ENCODE results near the gene SEC31A.

GRCh38 chr4:82809619-82810018 is 81.3 kb downstream of the SEC31A start:
- TF ChIP-seq POLR2A (IDR thresholded peaks at IDR 0.05) = no peak
- no peak for TF ChIP-seq CTCF (IDR thresholded peaks at IDR 0.05)
